CD14-positive monocyte (primary cell): ENCODE data around the gene SYMPK. TPM values are rescaled to one million over a fixed set of nuclear protein-coding genes. Genes with fewer than 3 reads are reported as not detected.

Experiments used
- DNase-seq, 3 donors: peaks; one replicate each; pipeline ENCODE4 v3.0.0-alpha.2; 2011 to 2022
- H2AFZ ChIP-seq: 2 replicates; pipeline ENCODE4 v1.6.0; 2012; ENCODE audit warnings: mild to moderate bottlenecking, low read depth, low read length, inconsistent platforms; ENCODE audit not compliant: insufficient read depth, poor library complexity, severe bottlenecking
- H3K27ac ChIP-seq, 2 donors: 1 replicate in 1 of 2; 2 replicates in 1 of 2; pipeline ENCODE4 v1.5.1; 2012 to 2013; ENCODE audit warnings: low read length in 2 of 2, control low read depth in 1 of 2, inconsistent platforms in 1 of 2, low read depth in 1 of 2, mild to moderate bottlenecking in 1 of 2
- H3K27me3 ChIP-seq, 2 donors: one replicate each; pipeline versions ENCODE4 v1.6.0 to v1.6.1; 2011 to 2013; ENCODE audit warnings: low read length in 2 of 2; ENCODE audit not compliant: control insufficient read depth in 2 of 2, insufficient read depth in 2 of 2
- H3K36me3 ChIP-seq, 2 donors: replicated peaks in 1 of 2; 1 replicate in 1 of 2; 2 replicates in 1 of 2; pipeline versions ENCODE4 v1.5.1 to v1.6.1; 2012 to 2013; ENCODE audit warnings: low read length in 2 of 2, control low read depth in 1 of 2, inconsistent platforms in 1 of 2, mild to moderate bottlenecking in 1 of 2; ENCODE audit not compliant: insufficient read depth in 2 of 2, control insufficient read depth in 1 of 2
- H3K4me1 ChIP-seq, 2 donors: 1 replicate in 1 of 2; 2 replicates in 1 of 2; pipeline versions ENCODE4 v1.5.1 to v1.6.1; 2012 to 2013; ENCODE audit warnings: low read length in 2 of 2, control low read depth in 1 of 2, inconsistent platforms in 1 of 2, mild to moderate bottlenecking in 1 of 2, moderate library complexity in 1 of 2; ENCODE audit not compliant: insufficient read depth in 2 of 2, control insufficient read depth in 1 of 2
- H3K4me2 ChIP-seq: replicated peaks from 2 replicates; pipeline ENCODE3; 2012; ENCODE audit warnings: low read length, moderate library complexity, mild to moderate bottlenecking; ENCODE audit not compliant: poor library complexity, severe bottlenecking; ENCODE audit errors: extremely low read depth
- H3K4me3 ChIP-seq, 3 experiments: fragments of 200-600 bp in 1 of 3; sonication (generic) in 1 of 3; replicated peaks in 1 of 3; 1 replicate in 2 of 3; 2 replicates in 1 of 3; pipeline ENCODE4 v1.5.1; 2011 to 2013; ENCODE audit warnings: low read length in 3 of 3, mild to moderate bottlenecking in 3 of 3, control low read depth in 2 of 3, low read depth in 2 of 3, inconsistent platforms in 1 of 3, moderate library complexity in 1 of 3
- H3K79me2 ChIP-seq: 2 replicates; pipeline ENCODE4 v1.6.0; 2012; ENCODE audit warnings: mild to moderate bottlenecking, control low read depth, inconsistent platforms, low read length, moderate library complexity; ENCODE audit not compliant: insufficient read depth
- H3K9ac ChIP-seq: 2 replicates; pipeline ENCODE4 v1.6.0; 2017; ENCODE audit warnings: low read length, mild to moderate bottlenecking; ENCODE audit not compliant: insufficient read depth, poor library complexity, severe bottlenecking
- H3K9me3 ChIP-seq, 2 donors: replicated peaks in 1 of 2; 1 replicate in 1 of 2; 2 replicates in 1 of 2; pipeline versions ENCODE4 v1.5.1 to v1.6.1; 2012 to 2013; ENCODE audit warnings: low read length in 2 of 2, control low read depth in 1 of 2; ENCODE audit not compliant: control insufficient read depth in 1 of 2, insufficient read depth in 1 of 2
- H4K20me1 ChIP-seq: 2 replicates; pipeline ENCODE4 v1.6.0; 2012; ENCODE audit warnings: mild to moderate bottlenecking, low read length, control low read depth, moderate library complexity; ENCODE audit not compliant: insufficient read depth
- H3K27ac Mint-ChIP-seq, 7 donors: one replicate each; pipeline ENCODE4 v1.8.0; 2020; ENCODE audit warnings: mild to moderate bottlenecking in 7 of 7, mixed read lengths in 7 of 7, moderate library complexity in 6 of 7, inconsistent platforms in 2 of 7
- H3K27me3 Mint-ChIP-seq, 3 donors: one replicate each; pipeline ENCODE4 v1.8.0; 2021 to 2022; ENCODE audit warnings: low read depth in 3 of 3, mild to moderate bottlenecking in 3 of 3, mixed read lengths in 3 of 3, moderate library complexity in 3 of 3, inconsistent platforms in 1 of 3
- H3K36me3 Mint-ChIP-seq, 2 donors: one replicate each; pipeline ENCODE4 v1.8.0; 2020; ENCODE audit warnings: mixed read lengths in 2 of 2, inconsistent platforms in 1 of 2, mild to moderate bottlenecking in 1 of 2
- H3K4me1 Mint-ChIP-seq: one replicate; pipeline ENCODE4 v1.8.0; 2020; ENCODE audit warnings: mild to moderate bottlenecking, mixed read lengths
- H3K4me3 Mint-ChIP-seq, 2 donors: one replicate each; pipeline ENCODE4 v1.8.0; 2020; ENCODE audit warnings: mild to moderate bottlenecking in 2 of 2, mixed read lengths in 2 of 2, moderate library complexity in 1 of 2
- H3K9me3 Mint-ChIP-seq, 7 donors: one replicate each; pipeline ENCODE4 v1.8.0; 2020 to 2022; ENCODE audit warnings: mixed read lengths in 7 of 7, mild to moderate bottlenecking in 6 of 7, moderate library complexity in 6 of 7, inconsistent platforms in 2 of 7
- CTCF ChIP-seq: fragments of 200-600 bp; IDR thresholded peaks from one replicate; pipeline ENCODE4 v1.8.0; 2022; ENCODE audit warnings: antibody characterized with exemption, mild to moderate bottlenecking
- WGBS: methylation state at CpG from one replicate; pipeline ENCODE4 v1.1.5; 2013; ENCODE audit warnings: missing lambda C conversion rate; ENCODE audit not compliant: insufficient coverage; 5-methylcytosine and 5-hydroxymethylcytosine counted together
- intact Hi-C, 2 donors: fragments of 100-400 bp; cut with micrococcal nuclease; formaldehyde crosslinking; loops; one replicate each; pipeline versions ENCODE4 v1.15.0 to v1.15.1; 2023
- polyA plus RNA-seq, 3 donors: library from polyadenylated mRNA; depleted of rRNA in 1 of 3; unstranded in 2 of 3; stranded (reverse) in 1 of 3; fragments of 300-500 nt in 2 of 3; fragments of >200 nt in 1 of 3; fragmentation: Illumina TruSeq in 2 of 3; gene quantifications; 1 replicate in 2 of 3; 2 replicates in 1 of 3; pipeline ENCODE4 v1.2.3, GENCODE V29; 2012 to 2021

The SYMPK gene
- polyA plus RNA-seq, 3 donors: 5.6 to 96.1 (median 15.7) TPM

- peaks cover 85 to 91% (median 91%) of the 10 kb centered on the region in 3 donors for H3K27me3 Mint-ChIP-seq
These were observed 69.1 kb downstream of the SYMPK start for GRCh38 chr19:45793876-45794275.

GRCh38 chr19:45793178-45793564, 69.8 kb downstream of the SYMPK start:
- no peak overlapping the region for H3K9ac ChIP-seq
- no peaks in the 10 kb centered on the region for H3K36me3 ChIP-seq

More at GRCh38 chr19:45793876-45794275, 69.1 kb downstream of the SYMPK start:
- no peak overlapping the region for H3K9ac ChIP-seq
- H2AFZ ChIP-seq: no peak overlapping the region
- Mint-ChIP-seq H3K4me3 (peak overlapping the region in 1 of 2 donors; percentile 94), H3K9me3 (peaks cover 6 to 55% (median 32%) of the 10 kb centered on the region in 7 donors), H3K36me3 (peaks cover 14 to 19% of the 10 kb centered on the region in 2 donors), H3K27ac (peak overlapping the region in 3 of 7 donors; percentile 8 to 83 (median 75)), H3K4me1 (peaks cover 34% of the 10 kb centered on the region)
- H3K79me2 ChIP-seq: no peaks in the 10 kb centered on the region
- peak in 1 of 3 donors; percentile 33 for DNase-seq
- no peak overlapping the region for H3K27ac ChIP-seq
- intact Hi-C loops: no loop called here
- H3K4me2 ChIP-seq: no peak overlapping the region
- peaks cover 57% of the 10 kb centered on the region for H4K20me1 ChIP-seq
- peaks cover 35 to 41% of the 10 kb centered on the region in 2 donors for H3K4me1 ChIP-seq
- H3K4me3 ChIP-seq: no peak overlapping the region
- H3K36me3 ChIP-seq: no peaks in the 10 kb centered on the region
- 16% methylated on average over 4 of the region's 6 CpGs for WGBS
- H3K27me3 ChIP-seq: peaks cover 53 to 77% of the 10 kb centered on the region in 2 donors
- TF ChIP-seq CTCF: no peak
- H3K9me3 ChIP-seq: peaks cover 6 to 16% of the 10 kb centered on the region in 2 donors

More at GRCh38 chr19:45793178-45793564, 69.8 kb downstream of the SYMPK start:
- peak overlapping the region; percentile 70 for H3K4me2 ChIP-seq
- H3K4me1 ChIP-seq: peaks cover 35 to 41% of the 10 kb centered on the region in 2 donors
- 50% methylated on average over 3 of the region's 3 CpGs for WGBS
- H3K9me3 ChIP-seq: peaks cover 6 to 22% of the 10 kb centered on the region in 2 donors
- peaks cover 20 to 24% of the 10 kb centered on the region in 2 donors for H3K36me3 Mint-ChIP-seq
- no peak overlapping the region for H2AFZ ChIP-seq
- intact Hi-C loops: no loop called here
- peaks cover 85 to 91% (median 91%) of the 10 kb centered on the region in 3 donors for H3K27me3 Mint-ChIP-seq
- no peak for DNase-seq
- peak overlapping the region in 3 of 7 donors; percentile 60 to 80 (median 79) for H3K27ac Mint-ChIP-seq
- H3K79me2 ChIP-seq: no peaks in the 10 kb centered on the region
- peak overlapping the region in 1 of 3 experiments; percentile 35 for H3K4me3 ChIP-seq
- H3K4me1 Mint-ChIP-seq: peaks cover 33% of the 10 kb centered on the region
- TF ChIP-seq CTCF: no peak
- H3K27me3 ChIP-seq: peaks cover 60 to 80% of the 10 kb centered on the region in 2 donors
- peaks cover 6 to 54% (median 28%) of the 10 kb centered on the region in 7 donors for H3K9me3 Mint-ChIP-seq
- H3K27ac ChIP-seq: no peak overlapping the region
- peak overlapping the region; percentile 65 to 94 for H3K4me3 Mint-ChIP-seq
- H4K20me1 ChIP-seq: peaks cover 64% of the 10 kb centered on the region
